Ovary (tissue), 3 donors: ENCODE data around the gene LRRC4C.

Experiments used
- EP300 ChIP-seq: sonication (generic); formaldehyde crosslinking; IDR thresholded peaks from one replicate; pipeline ENCODE4 v1.6.1; 2017; ENCODE audit warnings: antibody characterized with exemption
- POLR2A ChIP-seq: fragments of 450-650 bp; IDR thresholded peaks from one replicate; pipeline ENCODE4 v1.6.1; 2017; ENCODE audit warnings: antibody characterized with exemption, mild to moderate bottlenecking, moderate library complexity
- TF ChIP-seq, protein P1 (sequence below), 3 donors: fragments of 450-650 bp in 2 of 3; fragments of 200-600 bp in 1 of 3; IDR thresholded peaks; one replicate each; pipeline versions ENCODE4 v1.5.1 to v1.8.0; 2016 to 2022; ENCODE audit warnings: antibody characterized with exemption in 3 of 3, mild to moderate bottlenecking in 1 of 3
- donor health status: DM: no; HTN: no; CAD: no.

- TF ChIP-seq EP300 = no peak
- TF ChIP-seq, protein P1, sequence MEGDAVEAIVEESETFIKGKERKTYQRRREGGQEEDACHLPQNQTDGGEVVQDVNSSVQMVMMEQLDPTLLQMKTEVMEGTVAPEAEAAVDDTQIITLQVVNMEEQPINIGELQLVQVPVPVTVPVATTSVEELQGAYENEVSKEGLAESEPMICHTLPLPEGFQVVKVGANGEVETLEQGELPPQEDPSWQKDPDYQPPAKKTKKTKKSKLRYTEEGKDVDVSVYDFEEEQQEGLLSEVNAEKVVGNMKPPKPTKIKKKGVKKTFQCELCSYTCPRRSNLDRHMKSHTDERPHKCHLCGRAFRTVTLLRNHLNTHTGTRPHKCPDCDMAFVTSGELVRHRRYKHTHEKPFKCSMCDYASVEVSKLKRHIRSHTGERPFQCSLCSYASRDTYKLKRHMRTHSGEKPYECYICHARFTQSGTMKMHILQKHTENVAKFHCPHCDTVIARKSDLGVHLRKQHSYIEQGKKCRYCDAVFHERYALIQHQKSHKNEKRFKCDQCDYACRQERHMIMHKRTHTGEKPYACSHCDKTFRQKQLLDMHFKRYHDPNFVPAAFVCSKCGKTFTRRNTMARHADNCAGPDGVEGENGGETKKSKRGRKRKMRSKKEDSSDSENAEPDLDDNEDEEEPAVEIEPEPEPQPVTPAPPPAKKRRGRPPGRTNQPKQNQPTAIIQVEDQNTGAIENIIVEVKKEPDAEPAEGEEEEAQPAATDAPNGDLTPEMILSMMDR (IDR thresholded peaks at IDR 0.05) = no peak
- no peak for TF ChIP-seq POLR2A
These were observed 1256.7 kb downstream of the LRRC4C start for GRCh38 chr11:40202589-40203270.
